Lung (tissue), 13 donors: ENCODE measurements around the gene RUVBL2. TPM values are rescaled to one million over a fixed set of nuclear protein-coding genes. Genes with fewer than 3 reads are reported as not detected.
A peak's percentile ranks its signal among the peaks of the same experiment; 100 is the strongest.

Source experiments
- ATAC-seq: fragments of 200-7000 bp; cut with Tn5 transposase; one replicate; pipeline ENCODE4 v1.9.1; 2020; ENCODE audit warnings: moderate number of reproducible peaks; ENCODE audit not compliant: insufficient read depth, low FRiP score
- DNase-seq, 3 donors: peaks; one replicate each; pipeline ENCODE4 v3.0.0-alpha.2; 2013 to 2017
- H3K27ac ChIP-seq, 2 donors: one replicate each; pipeline ENCODE4 v1.5.1; 2013; ENCODE audit warnings: mild to moderate bottlenecking in 2 of 2, moderate library complexity in 2 of 2, control low read depth in 1 of 2, inconsistent platforms in 1 of 2, low read depth in 1 of 2, low read length in 1 of 2
- H3K27me3 ChIP-seq, 3 donors: one replicate each; pipeline ENCODE4 v1.5.1; 2013; ENCODE audit warnings: low read length in 2 of 3; ENCODE audit not compliant: control insufficient read depth in 3 of 3, insufficient read depth in 3 of 3
- H3K36me3 ChIP-seq, 4 donors: one replicate each; pipeline ENCODE4 v1.5.1; 2013; ENCODE audit warnings: low read length in 4 of 4, mild to moderate bottlenecking in 1 of 4, moderate library complexity in 1 of 4; ENCODE audit not compliant: control insufficient read depth in 4 of 4, insufficient read depth in 4 of 4
- H3K4me1 ChIP-seq, 5 donors: one replicate each; pipeline ENCODE4 v1.5.1; 2013; ENCODE audit warnings: low read length in 5 of 5, mild to moderate bottlenecking in 2 of 5, moderate library complexity in 1 of 5; ENCODE audit not compliant: control insufficient read depth in 5 of 5, insufficient read depth in 5 of 5
- H3K4me3 ChIP-seq: one replicate; pipeline ENCODE4 v1.5.1; 2013; ENCODE audit warnings: mild to moderate bottlenecking, control low read depth, moderate library complexity
- H3K9ac ChIP-seq, 2 donors: one replicate each; pipeline ENCODE4 v1.5.1; 2013; ENCODE audit warnings: low read length in 2 of 2, control low read depth in 1 of 2; ENCODE audit not compliant: insufficient read depth in 1 of 2
- H3K9me3 ChIP-seq, 4 donors: one replicate each; pipeline ENCODE4 v1.5.1; 2013; ENCODE audit warnings: low read length in 3 of 4, mild to moderate bottlenecking in 1 of 4, moderate library complexity in 1 of 4; ENCODE audit not compliant: control insufficient read depth in 4 of 4, insufficient read depth in 3 of 4
- CTCF ChIP-seq: IDR thresholded peaks from 2 replicates; pipeline ENCODE4 v1.5.1; 2012; ENCODE audit warnings: mild to moderate bottlenecking; ENCODE audit errors: control extremely low read depth, extremely low read depth
- WGBS, 2 donors: extraction: QIAGEN DNeasy Blood & Tissue Kit; methylation state at CpG; one replicate each; pipeline ENCODE4 v1.1.7; 2013; 5-methylcytosine and 5-hydroxymethylcytosine counted together
- polyA plus RNA-seq, 2 donors: library from polyadenylated mRNA; stranded (reverse); fragments of 200-250 nt; gene quantifications; one replicate each; pipeline ENCODE4 v1.2.1, GENCODE V29; 2013
- small RNA-seq: library from RNA; depleted of rRNA; stranded (forward); fragments of <200 nt; gene quantifications from one replicate; pipeline ENCODE3, GENCODE V24; 2014; ENCODE audit warnings: low replicate concordance
- total RNA-seq, 2 donors: library from RNA; depleted of rRNA in 1 of 2; stranded (reverse); fragments of >200 nt in 1 of 2; gene quantifications; one replicate each; pipeline ENCODE4 v1.2.1, GENCODE V29; 2014 to 2021
- donor health status: control.
- donor health status: control.
- donor health status: Bipolar disorder and iron deficiency.
- donor health status: healthy.
- donor health status: DM: yes; HTN: yes; CAD: no.

RUVBL2 gene
- total and polyA plus RNA-seq, 4 donors: 80.7 to 112 (median 96.8) TPM

- Histone ChIP-seq H3K4me1 (peaks cover 0 to 9% (median 0%) of the 10 kb centered on the region in 5 donors), H3K27ac (peak overlapping the region in 1 of 2 donors; percentile 41), H3K36me3 (no peaks in the 10 kb centered on the region), H3K9ac (no peak overlapping the region), H3K27me3 (peaks cover 0 to 15% (median 10%) of the 10 kb centered on the region in 3 donors), H3K9me3 (no peaks in the 10 kb centered on the region), H3K4me3 (no peak overlapping the region)
- no peak for TF ChIP-seq CTCF
- peak in 1 of 3 donors; percentile 14 for DNase-seq
- WGBS, 2 donors: 48 to 56% methylated on average over 10 of the region's 10 CpGs
- ATAC-seq: no peak
Observed at GRCh38 chr19:49064029-49064629, 70.4 kb downstream of the RUVBL2 start.

- peaks cover 0 to 20% (median 11%) of the 10 kb centered on the region in 3 donors for H3K27me3 ChIP-seq
- DNase-seq (peak; percentile 53 to 74 (median 69)), ATAC-seq (no peak)
- no peak within 1 kb of the TSS for H3K9ac ChIP-seq
- no peak for TF ChIP-seq CTCF
- WGBS, 2 donors: 6 to 7% methylated on average over 24 to 53 of the region's 53 CpGs
- H3K4me1 ChIP-seq: peaks cover 0 to 9% (median 0%) of the 10 kb centered on the region in 5 donors
- H3K27ac ChIP-seq: peak within 1 kb of the TSS in 1 of 2 donors; percentile 41
- H3K36me3 ChIP-seq: no peaks in the 10 kb centered on the region
- no peaks in the 10 kb centered on the region for H3K9me3 ChIP-seq
- H3K4me3 ChIP-seq: no peak within 1 kb of the TSS
Observed at GRCh38 chr19:49064768-49065611, 71.3 kb downstream of the RUVBL2 start, which contains the start of gene NTF4. Gene NTF4 (minus strand): TSS chr19:49064818. CDS start chr19:49061997, 2,821 bp downstream.

Small RNA genes within 50 kb of the gene (small RNA-seq; reads per million reads assigned to genes)
- gene MIR6798: 0.17 reads per million

Other genes starting within 250 kb of the RUVBL2 start
- 1 to 10 TPM; 1.2 to 3.1 TPM for gene IZUMO1, start 247.0 kb upstream of the RUVBL2 start, total RNA-seq
- gene IZUMO1, start 247.0 kb upstream of the RUVBL2 start, polyA plus RNA-seq: 1 to 10 TPM in 1 of 2 donors, under 1 TPM in 1; 0.97 to 2.4 TPM
- 10 to 100 TPM in 1 of 2 donors, 1 to 10 TPM in 1; 5.1 to 12.4 TPM for gene FUT1, start 241.2 kb upstream of the RUVBL2 start, total RNA-seq
- 1 to 10 TPM; 5.5 to 8.6 TPM for gene FUT1, start 241.2 kb upstream of the RUVBL2 start, polyA plus RNA-seq
- gene FGF21, start 238.4 kb upstream of the RUVBL2 start, total RNA-seq: not detected
- gene FGF21, start 238.4 kb upstream of the RUVBL2 start, polyA plus RNA-seq: not detected
- 10 to 100 TPM; 36.5 to 93.7 TPM for gene BCAT2, start 182.9 kb upstream of the RUVBL2 start, total RNA-seq
- 10 to 100 TPM; 63.9 to 72.7 TPM for gene BCAT2, start 182.9 kb upstream of the RUVBL2 start, polyA plus RNA-seq
- gene HSD17B14, start 157.4 kb upstream of the RUVBL2 start, total RNA-seq: 10 to 100 TPM; 12.8 to 17.9 TPM
- gene HSD17B14, start 157.4 kb upstream of the RUVBL2 start, polyA plus RNA-seq: 10 to 100 TPM in 1 of 2 donors, 1 to 10 TPM in 1; 9.0 to 39.1 TPM
- gene PLEKHA4, start 125.3 kb upstream of the RUVBL2 start, total RNA-seq: 10 to 100 TPM in 1 of 2 donors, 1 to 10 TPM in 1; 8.4 to 57.7 TPM
- gene PLEKHA4, start 125.3 kb upstream of the RUVBL2 start, polyA plus RNA-seq: 10 to 100 TPM; 19.3 to 22.0 TPM
- 100 to 1,000 TPM; 101 to 104 TPM for gene PPP1R15A, start 121.5 kb upstream of the RUVBL2 start, total RNA-seq
- gene PPP1R15A, start 121.5 kb upstream of the RUVBL2 start, polyA plus RNA-seq: 100 to 1,000 TPM; 203 to 208 TPM
- gene TULP2, start 95.1 kb upstream of the RUVBL2 start, total RNA-seq: under 1 TPM; 0.31 to 0.54 TPM
- gene TULP2, start 95.1 kb upstream of the RUVBL2 start, polyA plus RNA-seq: under 1 TPM; 0.13 to 0.20 TPM
- gene NUCB1, start 93.6 kb upstream of the RUVBL2 start, total RNA-seq: 100 to 1,000 TPM; 214 to 346 TPM
- 100 to 1,000 TPM; 362 to 367 TPM for gene NUCB1, start 93.6 kb upstream of the RUVBL2 start, polyA plus RNA-seq
- 1 to 10 TPM in 1 of 2 donors, under 1 TPM in 1; 0.51 to 2.8 TPM for gene DHDH, start 60.2 kb upstream of the RUVBL2 start, total RNA-seq
- gene DHDH, start 60.2 kb upstream of the RUVBL2 start, polyA plus RNA-seq: 1 to 10 TPM in 1 of 2 donors, under 1 TPM in 1; 1.00 to 6.0 TPM
- 100 to 1,000 TPM in 1 of 2 donors, 10 to 100 TPM in 1; 25.9 to 109 TPM for gene BAX, start 39.0 kb upstream of the RUVBL2 start, total RNA-seq
- gene BAX, start 39.0 kb upstream of the RUVBL2 start, polyA plus RNA-seq: 100 to 1,000 TPM in 1 of 2 donors, 10 to 100 TPM in 1; 99.0 to 121 TPM
- gene FTL, start 28.6 kb upstream of the RUVBL2 start, total RNA-seq: 1,000 to 10,000 TPM; 2,880 to 6,540 TPM
- gene FTL, start 28.6 kb upstream of the RUVBL2 start, polyA plus RNA-seq: over 10,000 TPM; 17,775 to 22,369 TPM
- 10 to 100 TPM; 34.1 to 49.7 TPM for gene GYS1, start 578 bp upstream of the RUVBL2 start, total RNA-seq
- gene GYS1, start 578 bp upstream of the RUVBL2 start, polyA plus RNA-seq: 10 to 100 TPM; 22.7 to 29.7 TPM
- gene LHB, start 23.2 kb downstream of the RUVBL2 start, total RNA-seq: under 1 TPM in 1 of 2 donors, not detected in 1; 0.74 TPM
- gene LHB, start 23.2 kb downstream of the RUVBL2 start, polyA plus RNA-seq: under 1 TPM; 0.32 to 0.67 TPM
- not detected for gene CGB3, start 30.4 kb downstream of the RUVBL2 start, total RNA-seq
- not detected for gene CGB3, start 30.4 kb downstream of the RUVBL2 start, polyA plus RNA-seq
- under 1 TPM in 1 of 2 donors, not detected in 1; 0.58 TPM for gene CGB2, start 38.0 kb downstream of the RUVBL2 start, total RNA-seq
- not detected for gene CGB2, start 38.0 kb downstream of the RUVBL2 start, polyA plus RNA-seq
- not detected for gene CGB1, start 43.0 kb downstream of the RUVBL2 start, total RNA-seq
- gene CGB1, start 43.0 kb downstream of the RUVBL2 start, polyA plus RNA-seq: not detected
- not detected for gene CGB5, start 50.0 kb downstream of the RUVBL2 start, total RNA-seq
- gene CGB5, start 50.0 kb downstream of the RUVBL2 start, polyA plus RNA-seq: not detected
- not detected for gene CGB8, start 55.2 kb downstream of the RUVBL2 start, total RNA-seq
- not detected for gene CGB8, start 55.2 kb downstream of the RUVBL2 start, polyA plus RNA-seq
- gene CGB7, start 63.9 kb downstream of the RUVBL2 start, total RNA-seq: under 1 TPM; 0.11 to 0.21 TPM
- under 1 TPM; 0.29 to 0.57 TPM for gene CGB7, start 63.9 kb downstream of the RUVBL2 start, polyA plus RNA-seq
- 1 to 10 TPM; 2.1 to 2.9 TPM for gene NTF4, start 70.9 kb downstream of the RUVBL2 start, total RNA-seq
- 1 to 10 TPM; 2.8 to 5.2 TPM for gene NTF4, start 70.9 kb downstream of the RUVBL2 start, polyA plus RNA-seq
- not detected for gene KCNA7, start 78.8 kb downstream of the RUVBL2 start, total RNA-seq
- not detected for gene KCNA7, start 78.8 kb downstream of the RUVBL2 start, polyA plus RNA-seq
- gene SNRNP70, start 91.6 kb downstream of the RUVBL2 start, total RNA-seq: 100 to 1,000 TPM; 168 to 251 TPM
- 100 to 1,000 TPM; 143 to 191 TPM for gene SNRNP70, start 91.6 kb downstream of the RUVBL2 start, polyA plus RNA-seq
- gene LIN7B, start 120.5 kb downstream of the RUVBL2 start, total RNA-seq: 1 to 10 TPM; 6.6 to 7.8 TPM
- gene LIN7B, start 120.5 kb downstream of the RUVBL2 start, polyA plus RNA-seq: 10 to 100 TPM in 1 of 2 donors, 1 to 10 TPM in 1; 6.4 to 12.4 TPM
- 1 to 10 TPM in 1 of 2 donors, not detected in 1; 1.9 TPM for gene C19orf73, start 125.3 kb downstream of the RUVBL2 start, total RNA-seq
- gene C19orf73, start 125.3 kb downstream of the RUVBL2 start, polyA plus RNA-seq: 1 to 10 TPM; 3.1 to 4.3 TPM
- gene PPFIA3, start 125.7 kb downstream of the RUVBL2 start, total RNA-seq: 1 to 10 TPM; 3.0 to 8.4 TPM
- 10 to 100 TPM in 1 of 2 donors, 1 to 10 TPM in 1; 8.8 to 10.6 TPM for gene PPFIA3, start 125.7 kb downstream of the RUVBL2 start, polyA plus RNA-seq
- gene HRC, start 161.5 kb downstream of the RUVBL2 start, total RNA-seq: 1 to 10 TPM in 1 of 2 donors, under 1 TPM in 1; 0.18 to 5.7 TPM
- gene HRC, start 161.5 kb downstream of the RUVBL2 start, polyA plus RNA-seq: 1 to 10 TPM in 1 of 2 donors, under 1 TPM in 1; 0.14 to 2.0 TPM
- 10 to 100 TPM; 19.8 to 70.1 TPM for gene TRPM4, start 163.9 kb downstream of the RUVBL2 start, total RNA-seq
- 10 to 100 TPM; 15.6 to 24.9 TPM for gene TRPM4, start 163.9 kb downstream of the RUVBL2 start, polyA plus RNA-seq